HEK293T (cell line): ENCODE measurements around the gene SLC43A3.
"Not testable (repeated sequence)": the region's sequence is repeated elsewhere in the genome, so short reads cannot be mapped to it uniquely, and the experiment has no call there.

Experiments
- CTCF ChIA-PET: fragments of 350-600 bp; formaldehyde crosslinking; extraction: SDS; loops from one replicate; lab custom pipeline; 2021; ENCODE audit warnings: antibody characterized with exemption, inconsistent platforms; lab: Yijun Ruan, JAX
- POLR2A ChIA-PET: fragments of 350-600 bp; formaldehyde crosslinking; extraction: SDS; loops from one replicate; lab custom pipeline; 2020; ENCODE audit warnings: antibody characterized with exemption, inconsistent platforms; lab: Yijun Ruan, JAX
- DNase-seq: peaks from one replicate; pipeline ENCODE4 v3.0.0; 2012; ENCODE audit warnings: mixed read lengths; ENCODE audit errors: extremely low spot score
- ARNT ChIP-seq: fragments of 450-650 bp; IDR thresholded peaks from 2 replicates; pipeline ENCODE4 v1.6.1; 2017; ENCODE audit warnings: mild to moderate bottlenecking
- BHLHE40 ChIP-seq: fragments of 450-650 bp; IDR thresholded peaks from 2 replicates; pipeline ENCODE4 v1.6.1; 2016; ENCODE audit warnings: mild to moderate bottlenecking, moderate library complexity, borderline replicate concordance
- CTBP1 ChIP-seq: fragments of 450-650 bp; IDR thresholded peaks from 2 replicates; pipeline ENCODE4 v1.6.1; 2016; ENCODE audit warnings: borderline replicate concordance
- ELF4 ChIP-seq: fragments of 450-650 bp; IDR thresholded peaks from 2 replicates; pipeline ENCODE4 v1.6.1; 2017; ENCODE audit warnings: antibody characterized with exemption
- FOXA1 ChIP-seq: fragments of 450-650 bp; IDR thresholded peaks from 2 replicates; pipeline ENCODE4 v1.6.1; 2016; ENCODE audit warnings: mild to moderate bottlenecking
- FOXK2 ChIP-seq: fragments of 450-650 bp; IDR thresholded peaks from 2 replicates; pipeline ENCODE4 v1.6.1; 2016; ENCODE audit warnings: mild to moderate bottlenecking
- FOXM1 ChIP-seq: fragments of 450-650 bp; IDR thresholded peaks from 2 replicates; pipeline ENCODE4 v1.6.1; 2017; ENCODE audit warnings: mild to moderate bottlenecking, borderline replicate concordance
- HDGF ChIP-seq: fragments of 450-650 bp; IDR thresholded peaks from 2 replicates; pipeline ENCODE4 v1.6.1; 2017; ENCODE audit warnings: antibody characterized with exemption, borderline replicate concordance
- L3MBTL2 ChIP-seq: fragments of 450-650 bp; conservative IDR thresholded peaks from 2 replicates; pipeline ENCODE4 v1.6.1; 2016; ENCODE audit warnings: mild to moderate bottlenecking
- LEF1 ChIP-seq: fragments of 450-650 bp; IDR thresholded peaks from 2 replicates; pipeline ENCODE4 v1.6.1; 2017; ENCODE audit warnings: mild to moderate bottlenecking, borderline replicate concordance
- NFRKB ChIP-seq: fragments of 450-650 bp; IDR thresholded peaks from 2 replicates; pipeline ENCODE4 v1.6.1; 2016; ENCODE audit warnings: mild to moderate bottlenecking, moderate library complexity
- PKNOX1 ChIP-seq: fragments of 450-650 bp; IDR thresholded peaks from 2 replicates; pipeline ENCODE4 v1.6.1; 2016
- SP1 ChIP-seq: fragments of 450-650 bp; IDR thresholded peaks from 2 replicates; pipeline ENCODE4 v1.6.1; 2017
- SUZ12 ChIP-seq: fragments of 450-650 bp; IDR thresholded peaks from 2 replicates; pipeline ENCODE4 v1.6.1; 2016; ENCODE audit warnings: mild to moderate bottlenecking
- TARDBP ChIP-seq: fragments of 450-650 bp; IDR thresholded peaks from 2 replicates; pipeline ENCODE4 v1.6.1; 2016
- ZNF384 ChIP-seq: fragments of 450-650 bp; IDR thresholded peaks from 2 replicates; pipeline ENCODE4 v1.6.1; 2016

The SLC43A3 gene

GRCh38 chr11:57457643-57458023 lies 30.7 kb upstream of the SLC43A3 start:
- DNase-seq: no peak
- TF ChIP-seq SUZ12: no peak
- TF ChIP-seq LEF1: no peak
- TF ChIP-seq ARNT: no peak
- no peak for TF ChIP-seq FOXK2
- no peak for TF ChIP-seq HDGF
- no peak for TF ChIP-seq PKNOX1
- no peak for TF ChIP-seq TARDBP
- no peak for TF ChIP-seq ZNF384
- no peak for TF ChIP-seq NFRKB
- no peak for TF ChIP-seq FOXA1
- no peak for TF ChIP-seq L3MBTL2
- TF ChIP-seq CTBP1: no peak
- TF ChIP-seq SP1: no peak
- no peak for TF ChIP-seq ELF4
- POLR2A ChIA-PET: interaction anchor here (1.0 to 1.2 kb wide), 2 partner anchors 26 to 69 kb away, joined by 3 to 6 read pairs; no protein-coding TSS in a partner anchor
- CTCF ChIA-PET: interaction anchor here (0.5 to 2.8 kb wide), 16 partner anchors 8 to 186 kb away, joined by 3 to 24 read pairs (median 4); partner anchors contain the start of gene UBE2L6

GRCh38 chr11:57456960-57457642 lies 30.2 kb upstream of the SLC43A3 start:
- TF ChIP-seq ZNF384 (no peak), CTBP1 (no peak)
- peak; percentile 78 for DNase-seq
- ChIA-PET CTCF (interaction anchor here (0.6 to 2.8 kb wide), 15 partner anchors 9 to 1006 kb away, joined by 3 to 24 read pairs (median 4); partner anchors contain the start of gene UBE2L6), POLR2A (interaction anchor here (1.0 to 1.2 kb wide), 2 partner anchors 26 to 69 kb away, joined by 3 to 6 read pairs; no protein-coding TSS in a partner anchor)

- ChIA-PET CTCF (interaction anchor here (0.9 to 1.2 kb wide), 2 partner anchors 40 to 187 kb away, joined by 3 to 4 read pairs; no protein-coding TSS in a partner anchor), POLR2A (no interaction called here)
- TF ChIP-seq BHLHE40: no peak
- TF ChIP-seq LEF1: no peak
- TF ChIP-seq FOXM1: no peak
- no peak for TF ChIP-seq ZNF384
- TF ChIP-seq TARDBP: no peak
- no peak for TF ChIP-seq FOXK2
- TF ChIP-seq NFRKB: no peak
- no peak for TF ChIP-seq CTBP1
- TF ChIP-seq ARNT: no peak
- no peak for TF ChIP-seq L3MBTL2
- no peak for TF ChIP-seq ELF4
- no peak for TF ChIP-seq SP1
- TF ChIP-seq HDGF: no peak
- DNase-seq: no peak
Measured at GRCh38 chr11:57453543-57454177, 26.7 kb upstream of the SLC43A3 start.

- POLR2A ChIA-PET: no interaction called here
- no peak for DNase-seq
- TF ChIP-seq BHLHE40 (no peak), FOXM1 (no peak), FOXK2 (no peak), ELF4 (no peak), ZNF384 (no peak), L3MBTL2 (no peak), TARDBP (no peak), CTBP1 (no peak), LEF1 (no peak), NFRKB (no peak), FOXA1 (no peak), HDGF (no peak), SP1 (no peak), PKNOX1 (no peak), SUZ12 (no peak), ARNT (no peak)
- CTCF ChIA-PET: interaction anchor here (0.9 kb wide), 1 partner anchor 13 kb away, joined by 3 read pairs; no protein-coding TSS in a partner anchor
Measured at GRCh38 chr11:57446055-57446454, 19.1 kb upstream of the SLC43A3 start.

GRCh38 chr11:57445122-57445394 lies 18.1 kb upstream of the SLC43A3 start:
- CTCF ChIA-PET: interaction anchor here (0.5 kb wide), 1 partner anchor 47 kb away, joined by 4 read pairs; no protein-coding TSS in a partner anchor
- DNase-seq, POLR2A ChIA-PET: not testable (repeated sequence)

- no peak for DNase-seq
- ChIA-PET CTCF (interaction anchor here (2.7 kb wide), 1 partner anchor 13 kb away, joined by 20 read pairs; no protein-coding TSS in a partner anchor), POLR2A (no interaction called here)
- TF ChIP-seq ARNT (no peak), PKNOX1 (peak; percentile 10; the same call in 1 of the 2 replicates)
Measured at GRCh38 chr11:57444362-57445121, 17.6 kb upstream of the SLC43A3 start.
